ENCODE measurements around the gene KIAA0586.
"Not testable (repeated sequence)": the region's sequence is repeated elsewhere in the genome, so short reads cannot be mapped to it uniquely, and the experiment has no call there.

KIAA0586 gene

GRCh38 chr14:58467575-58467974 lies 40.1 kb downstream of the KIAA0586 start:
- CTCF ChIA-PET = no interaction called here
- DNase-seq (ENCODE audit: extremely low spot score) = no peak
- POLR2A ChIA-PET = no interaction called here
- TF ChIP-seq FOXA1 (IDR thresholded peaks at IDR 0.05) (no peak), CTBP1 (IDR thresholded peaks at IDR 0.05; ENCODE audit: borderline replicate concordance) (no peak), L3MBTL2 (conservative IDR thresholded peaks at IDR 0.05) (no peak)

- CTCF ChIA-PET = no interaction called here
Observed at GRCh38 chr14:58469309-58469708, 41.8 kb downstream of the KIAA0586 start.

GRCh38 chr14:58476320-58476719 lies 48.8 kb downstream of the KIAA0586 start:
- DNase-seq (ENCODE audit: extremely low spot score) = no peak
- CTCF ChIA-PET = interaction anchor here (0.6 to 0.8 kb wide), 2 partner anchors 21 to 28 kb away, joined by 3 read pairs; no protein-coding TSS in a partner anchor
- no peak for TF ChIP-seq NFRKB (IDR thresholded peaks at IDR 0.05)
- TF ChIP-seq PKNOX1 (IDR thresholded peaks at IDR 0.05) = no peak
- no peak for TF ChIP-seq ARNT (IDR thresholded peaks at IDR 0.05)
- TF ChIP-seq FOXK2 (IDR thresholded peaks at IDR 0.05) = no peak
- TF ChIP-seq FOXM1 (IDR thresholded peaks at IDR 0.05; ENCODE audit: borderline replicate concordance) = no peak
- TF ChIP-seq SUZ12 (IDR thresholded peaks at IDR 0.05) = no peak
- no peak for TF ChIP-seq SP1 (IDR thresholded peaks at IDR 0.05)
- POLR2A ChIA-PET = no interaction called here

More at GRCh38 chr14:58469309-58469708, 41.8 kb downstream of the KIAA0586 start:
- TF ChIP-seq BHLHE40 (IDR thresholded peaks at IDR 0.05; ENCODE audit: borderline replicate concordance) (no peak), FOXK2 (IDR thresholded peaks at IDR 0.05) (no peak), TARDBP (IDR thresholded peaks at IDR 0.05) (no peak), FOXA1 (IDR thresholded peaks at IDR 0.05) (no peak), ARNT (IDR thresholded peaks at IDR 0.05) (no peak), NFRKB (IDR thresholded peaks at IDR 0.05) (no peak), PKNOX1 (IDR thresholded peaks at IDR 0.05) (no peak), SUZ12 (IDR thresholded peaks at IDR 0.05) (no peak), HDGF (IDR thresholded peaks at IDR 0.05; ENCODE audit: borderline replicate concordance) (no peak), FOXM1 (IDR thresholded peaks at IDR 0.05; ENCODE audit: borderline replicate concordance) (no peak), LEF1 (IDR thresholded peaks at IDR 0.05; ENCODE audit: borderline replicate concordance) (no peak), L3MBTL2 (conservative IDR thresholded peaks at IDR 0.05) (no peak), SP1 (IDR thresholded peaks at IDR 0.05) (no peak)
- DNase-seq (ENCODE audit: extremely low spot score) = no peak
- POLR2A ChIA-PET = no interaction called here

GRCh38 chr14:58477653-58478052 lies 50.1 kb downstream of the KIAA0586 start:
- ChIA-PET POLR2A (no interaction called here), CTCF (no interaction called here)
- DNase-seq (ENCODE audit: extremely low spot score) = no peak
- TF ChIP-seq SP1 (IDR thresholded peaks at IDR 0.05) (no peak), LEF1 (IDR thresholded peaks at IDR 0.05; ENCODE audit: borderline replicate concordance) (no peak), PKNOX1 (IDR thresholded peaks at IDR 0.05) (no peak), ARNT (IDR thresholded peaks at IDR 0.05) (no peak), FOXM1 (IDR thresholded peaks at IDR 0.05; ENCODE audit: borderline replicate concordance) (no peak), TARDBP (IDR thresholded peaks at IDR 0.05) (no peak), ZNF384 (IDR thresholded peaks at IDR 0.05) (no peak), FOXK2 (IDR thresholded peaks at IDR 0.05) (no peak), FOXA1 (IDR thresholded peaks at IDR 0.05) (no peak), HDGF (IDR thresholded peaks at IDR 0.05; ENCODE audit: borderline replicate concordance) (no peak), NFRKB (IDR thresholded peaks at IDR 0.05) (no peak)

GRCh38 chr14:58478329-58478728 lies 50.8 kb downstream of the KIAA0586 start:
- CTCF ChIA-PET, POLR2A ChIA-PET: not testable (repeated sequence)

GRCh38 chr14:58479975-58480374 lies 52.5 kb downstream of the KIAA0586 start:
- CTCF ChIA-PET = no interaction called here
- POLR2A ChIA-PET = no interaction called here
- DNase-seq (ENCODE audit: extremely low spot score) = no peak
- TF ChIP-seq FOXA1 (IDR thresholded peaks at IDR 0.05) = no peak
- no peak for TF ChIP-seq ARNT (IDR thresholded peaks at IDR 0.05)
- no peak for TF ChIP-seq L3MBTL2 (conservative IDR thresholded peaks at IDR 0.05)
- no peak for TF ChIP-seq ELF4 (IDR thresholded peaks at IDR 0.05)
- TF ChIP-seq BHLHE40 (IDR thresholded peaks at IDR 0.05; ENCODE audit: borderline replicate concordance) = no peak
- TF ChIP-seq TARDBP (IDR thresholded peaks at IDR 0.05) = no peak
- TF ChIP-seq PKNOX1 (IDR thresholded peaks at IDR 0.05) = no peak
- TF ChIP-seq HDGF (IDR thresholded peaks at IDR 0.05; ENCODE audit: borderline replicate concordance) = no peak
- TF ChIP-seq SUZ12 (IDR thresholded peaks at IDR 0.05) = no peak
- TF ChIP-seq ZNF384 (IDR thresholded peaks at IDR 0.05) = no peak
- TF ChIP-seq SP1 (IDR thresholded peaks at IDR 0.05) = no peak
- no peak for TF ChIP-seq NFRKB (IDR thresholded peaks at IDR 0.05)
- TF ChIP-seq LEF1 (IDR thresholded peaks at IDR 0.05; ENCODE audit: borderline replicate concordance) = no peak
- TF ChIP-seq FOXM1 (IDR thresholded peaks at IDR 0.05; ENCODE audit: borderline replicate concordance) = no peak
- TF ChIP-seq FOXK2 (IDR thresholded peaks at IDR 0.05) = no peak
- no peak for TF ChIP-seq CTBP1 (IDR thresholded peaks at IDR 0.05; ENCODE audit: borderline replicate concordance)

More at GRCh38 chr14:58478329-58478728, 50.8 kb downstream of the KIAA0586 start:
- DNase-seq (ENCODE audit: extremely low spot score) = not testable (repeated sequence)

Measured in HEK293T (cell line).